ENCODE data around the gene POLR1H.

DNA sequence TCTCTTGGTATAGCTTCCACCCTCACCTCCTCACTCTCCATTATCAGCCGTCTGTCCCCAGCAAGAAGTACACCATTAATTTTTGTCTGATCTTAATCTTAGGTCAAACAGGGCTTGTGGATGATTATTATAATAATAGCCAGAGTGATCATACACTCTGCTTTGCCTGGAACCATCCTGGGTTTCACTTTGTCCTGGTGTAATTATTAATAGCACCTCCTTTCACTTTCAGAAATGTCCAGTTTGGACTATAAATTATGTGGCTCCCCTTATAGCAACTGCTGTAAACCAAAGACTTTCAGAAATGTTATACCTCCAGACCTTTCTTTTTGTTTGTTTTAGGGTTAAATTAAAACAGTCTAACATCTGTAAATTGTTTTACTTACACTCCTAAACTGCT is 52.8 kb downstream of the POLR1H start:
- TF ChIP-seq RAD21 (IDR thresholded peaks at IDR 0.05; ENCODE audit: low read depth) (no peak), YY1 (IDR thresholded peaks at IDR 0.05; ENCODE audit: extremely low read depth, insufficient replicate concordance, low read depth, low read length) (no peak), SP1 (IDR thresholded peaks at IDR 0.05; ENCODE audit: low read depth) (no peak), EZH2 (IDR thresholded peaks at IDR 0.05) (no peak), TCF7L2 (IDR thresholded peaks at IDR 0.05; ENCODE audit: borderline replicate concordance, extremely low read depth, insufficient read depth, insufficient read length) (no peak)
- TF ChIP-seq, protein P1, sequence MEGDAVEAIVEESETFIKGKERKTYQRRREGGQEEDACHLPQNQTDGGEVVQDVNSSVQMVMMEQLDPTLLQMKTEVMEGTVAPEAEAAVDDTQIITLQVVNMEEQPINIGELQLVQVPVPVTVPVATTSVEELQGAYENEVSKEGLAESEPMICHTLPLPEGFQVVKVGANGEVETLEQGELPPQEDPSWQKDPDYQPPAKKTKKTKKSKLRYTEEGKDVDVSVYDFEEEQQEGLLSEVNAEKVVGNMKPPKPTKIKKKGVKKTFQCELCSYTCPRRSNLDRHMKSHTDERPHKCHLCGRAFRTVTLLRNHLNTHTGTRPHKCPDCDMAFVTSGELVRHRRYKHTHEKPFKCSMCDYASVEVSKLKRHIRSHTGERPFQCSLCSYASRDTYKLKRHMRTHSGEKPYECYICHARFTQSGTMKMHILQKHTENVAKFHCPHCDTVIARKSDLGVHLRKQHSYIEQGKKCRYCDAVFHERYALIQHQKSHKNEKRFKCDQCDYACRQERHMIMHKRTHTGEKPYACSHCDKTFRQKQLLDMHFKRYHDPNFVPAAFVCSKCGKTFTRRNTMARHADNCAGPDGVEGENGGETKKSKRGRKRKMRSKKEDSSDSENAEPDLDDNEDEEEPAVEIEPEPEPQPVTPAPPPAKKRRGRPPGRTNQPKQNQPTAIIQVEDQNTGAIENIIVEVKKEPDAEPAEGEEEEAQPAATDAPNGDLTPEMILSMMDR (IDR thresholded peaks at IDR 0.05 in 2 of 3, conservative IDR thresholded peaks at IDR 0.05 in 1 of 3; ENCODE audit: borderline replicate concordance in 1 of 3, insufficient read depth in 1 of 3, low read depth in 2 of 3, low read length in 2 of 3), result no peak
- TF ChIP-seq, protein P2, sequence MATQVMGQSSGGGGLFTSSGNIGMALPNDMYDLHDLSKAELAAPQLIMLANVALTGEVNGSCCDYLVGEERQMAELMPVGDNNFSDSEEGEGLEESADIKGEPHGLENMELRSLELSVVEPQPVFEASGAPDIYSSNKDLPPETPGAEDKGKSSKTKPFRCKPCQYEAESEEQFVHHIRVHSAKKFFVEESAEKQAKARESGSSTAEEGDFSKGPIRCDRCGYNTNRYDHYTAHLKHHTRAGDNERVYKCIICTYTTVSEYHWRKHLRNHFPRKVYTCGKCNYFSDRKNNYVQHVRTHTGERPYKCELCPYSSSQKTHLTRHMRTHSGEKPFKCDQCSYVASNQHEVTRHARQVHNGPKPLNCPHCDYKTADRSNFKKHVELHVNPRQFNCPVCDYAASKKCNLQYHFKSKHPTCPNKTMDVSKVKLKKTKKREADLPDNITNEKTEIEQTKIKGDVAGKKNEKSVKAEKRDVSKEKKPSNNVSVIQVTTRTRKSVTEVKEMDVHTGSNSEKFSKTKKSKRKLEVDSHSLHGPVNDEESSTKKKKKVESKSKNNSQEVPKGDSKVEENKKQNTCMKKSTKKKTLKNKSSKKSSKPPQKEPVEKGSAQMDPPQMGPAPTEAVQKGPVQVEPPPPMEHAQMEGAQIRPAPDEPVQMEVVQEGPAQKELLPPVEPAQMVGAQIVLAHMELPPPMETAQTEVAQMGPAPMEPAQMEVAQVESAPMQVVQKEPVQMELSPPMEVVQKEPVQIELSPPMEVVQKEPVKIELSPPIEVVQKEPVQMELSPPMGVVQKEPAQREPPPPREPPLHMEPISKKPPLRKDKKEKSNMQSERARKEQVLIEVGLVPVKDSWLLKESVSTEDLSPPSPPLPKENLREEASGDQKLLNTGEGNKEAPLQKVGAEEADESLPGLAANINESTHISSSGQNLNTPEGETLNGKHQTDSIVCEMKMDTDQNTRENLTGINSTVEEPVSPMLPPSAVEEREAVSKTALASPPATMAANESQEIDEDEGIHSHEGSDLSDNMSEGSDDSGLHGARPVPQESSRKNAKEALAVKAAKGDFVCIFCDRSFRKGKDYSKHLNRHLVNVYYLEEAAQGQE (IDR thresholded peaks at IDR 0.05; ENCODE audit: low read depth), result no peak
- TF ChIP-seq, protein P3, sequence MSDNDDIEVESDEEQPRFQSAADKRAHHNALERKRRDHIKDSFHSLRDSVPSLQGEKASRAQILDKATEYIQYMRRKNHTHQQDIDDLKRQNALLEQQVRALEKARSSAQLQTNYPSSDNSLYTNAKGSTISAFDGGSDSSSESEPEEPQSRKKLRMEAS (IDR thresholded peaks at IDR 0.05), result no peak

Data from HCT116 (cell line).